Esophagus squamous epithelium (tissue), 5 donors: ENCODE results near the gene WDPCP. TPM values are rescaled to one million over a fixed set of nuclear protein-coding genes. Genes with fewer than 3 reads are reported as not detected.

Source experiments
- DNase-seq: peaks from one replicate; lab custom pipeline; 2025; lab: John Stamatoyannopoulos, UW
- H3K27ac ChIP-seq, 4 donors: fragments of 200-600 bp; sonication (generic); one replicate each; pipeline ENCODE4 v1.5.1; 2016 to 2019; ENCODE audit warnings: mild to moderate bottlenecking in 1 of 4
- H3K27me3 ChIP-seq, 4 donors: fragments of 200-600 bp; sonication (generic); 1 replicate in 3 of 4; 2 replicates in 1 of 4; pipeline versions ENCODE4 v1.5.1 to v1.6.0; 2017 to 2021; ENCODE audit warnings: antibody characterized with exemption in 1 of 4
- H3K36me3 ChIP-seq, 3 donors: fragments of 200-600 bp; sonication (generic); one replicate each; pipeline ENCODE4 v1.5.1; 2016 to 2019
- H3K4me1 ChIP-seq, 3 donors: fragments of 200-600 bp; sonication (generic); one replicate each; pipeline ENCODE4 v1.5.1; 2017 to 2019
- H3K4me3 ChIP-seq, 4 donors: fragments of 200-600 bp; sonication (generic); 1 replicate in 3 of 4; 2 replicates in 1 of 4; pipeline ENCODE4 v1.5.1; 2016 to 2019; ENCODE audit warnings: mild to moderate bottlenecking in 2 of 4, moderate library complexity in 1 of 4
- H3K9me3 ChIP-seq, 3 donors: fragments of 200-600 bp; sonication (generic); one replicate each; pipeline ENCODE4 v1.5.1; 2016 to 2019
- CTCF ChIP-seq, 6 experiments: fragments of 450-650 bp in 4 of 6; fragments of 200-600 bp in 2 of 6; sonication (generic) in 2 of 6; IDR thresholded peaks; one replicate each; pipeline ENCODE4 v1.5.1; 2016 to 2019; ENCODE audit warnings: antibody characterized with exemption in 6 of 6, mild to moderate bottlenecking in 4 of 6, moderate library complexity in 4 of 6
- POLR2A ChIP-seq, 4 donors: fragments of 450-650 bp; IDR thresholded peaks; one replicate each; pipeline ENCODE4 v1.6.1; 2017; ENCODE audit warnings: antibody characterized with exemption in 4 of 4, mild to moderate bottlenecking in 4 of 4, moderate library complexity in 3 of 4
- whole genome bisulfite sequencing, 2 donors: methylation state at CpG; one replicate each; pipeline ENCODE4 v1.1.5; 2018; 5-methylcytosine and 5-hydroxymethylcytosine counted together
- intact Hi-C: fragments of 100-400 bp; cut with DNase I; formaldehyde crosslinking; loops from one replicate; pipeline ENCODE4 v1.15.0; 2022
- total RNA-seq, 4 donors: library from RNA; depleted of rRNA; stranded (reverse); fragments of >200 nt; gene quantifications; one replicate each; pipeline ENCODE4 v1.1.0, GENCODE V29; 2016
- donor health status: DM: yes; HTN: yes; CAD: no.

WDPCP gene
- total RNA-seq, 4 donors from 2014 or later, result 3.0 to 9.7 (median 3.8) TPM

- WGBS, 2 donors, result 81 to 84% methylated on average over 2 of the region's 2 CpGs
- H3K36me3 ChIP-seq, result no peaks in the 10 kb centered on the region
- no peaks in the 10 kb centered on the region for H3K27me3 ChIP-seq
- H3K4me1 ChIP-seq, result no peaks in the 10 kb centered on the region
- TF ChIP-seq POLR2A (IDR thresholded peaks at IDR 0.05), result no peak
- TF ChIP-seq CTCF (IDR thresholded peaks at IDR 0.05), result no peak
- no peak for DNase-seq
- H3K27ac ChIP-seq, result no peak overlapping the region
- no peak overlapping the region for H3K4me3 ChIP-seq
- no peaks in the 10 kb centered on the region for H3K9me3 ChIP-seq
- intact Hi-C loops, result no loop called here
These were observed 395.1 kb downstream of the WDPCP start for GRCh38 chr2:63192889-63193774.

- DNase-seq, result no peak
- Histone ChIP-seq H3K4me3 (no peak overlapping the region), H3K27ac (no peak overlapping the region), H3K27me3 (no peaks in the 10 kb centered on the region), H3K4me1 (no peaks in the 10 kb centered on the region), H3K9me3 (no peaks in the 10 kb centered on the region), H3K36me3 (no peaks in the 10 kb centered on the region)
- no peak for TF ChIP-seq POLR2A (IDR thresholded peaks at IDR 0.05)
- no peak for TF ChIP-seq CTCF (IDR thresholded peaks at IDR 0.05)
- intact Hi-C loops, result no loop called here
These were observed 395.9 kb downstream of the WDPCP start for GRCh38 chr2:63192169-63192888.

DNA sequence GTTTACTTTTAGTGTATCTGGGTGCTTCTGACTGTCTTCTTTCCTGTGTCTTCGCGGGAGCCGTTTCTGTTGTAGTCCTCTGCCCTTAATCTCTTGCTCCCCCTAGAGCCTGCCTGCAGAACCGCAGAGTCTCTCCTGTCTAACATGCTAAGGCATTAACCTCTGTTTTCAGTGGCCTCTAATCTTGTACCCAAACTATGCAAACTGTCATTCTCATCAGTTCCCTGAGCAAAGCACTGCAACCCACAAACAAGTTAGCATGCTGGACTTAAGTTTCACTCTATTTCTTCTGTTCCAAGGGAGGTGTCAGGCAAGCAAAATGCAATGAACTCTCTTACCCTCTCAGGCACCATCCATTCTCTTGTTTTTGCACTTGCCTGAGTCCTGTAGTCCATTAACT lies 399.3 kb downstream of the WDPCP start:
- H3K27ac ChIP-seq, result no peak overlapping the region
- intact Hi-C loops, result no loop called here
- TF ChIP-seq CTCF (IDR thresholded peaks at IDR 0.05), result peak in 4 of 6 experiments; percentile 29 to 62 (median 38)
- no peak for TF ChIP-seq POLR2A (IDR thresholded peaks at IDR 0.05)
- no peak overlapping the region for H3K4me3 ChIP-seq
- 24 to 30% methylated on average over 4 of the region's 4 CpGs for WGBS, 2 donors
- no peak for DNase-seq
- H3K4me1 ChIP-seq, result no peaks in the 10 kb centered on the region
- H3K27me3 ChIP-seq, result no peaks in the 10 kb centered on the region
- peaks cover 0 to 5% (median 0%) of the 10 kb centered on the region in 3 donors for H3K9me3 ChIP-seq
- H3K36me3 ChIP-seq, result no peaks in the 10 kb centered on the region

- intact Hi-C loops, result no loop called here
- H3K4me3 ChIP-seq, result no peak overlapping the region
These were observed 401.9 kb downstream of the WDPCP start for GRCh38 chr2:63186331-63186730.

More at GRCh38 chr2:63186331-63186730, 401.9 kb downstream of the WDPCP start:
- no peaks in the 10 kb centered on the region for H3K4me1 ChIP-seq
- H3K36me3 ChIP-seq, result no peaks in the 10 kb centered on the region
- DNase-seq, result no peak
- H3K27me3 ChIP-seq, result no peaks in the 10 kb centered on the region
- 79 to 81% methylated on average over 3 of the region's 3 CpGs for WGBS, 2 donors
- peaks cover 0 to 5% (median 0%) of the 10 kb centered on the region in 3 donors for H3K9me3 ChIP-seq
- no peak overlapping the region for H3K27ac ChIP-seq
- TF ChIP-seq POLR2A (IDR thresholded peaks at IDR 0.05) (no peak), CTCF (IDR thresholded peaks at IDR 0.05) (no peak)
